Stimulated activated CD4-positive, alpha-beta T cell treated with anti-CD3 and anti-CD28 coated beads, TNF-alpha, amount 100 ng/mL, for 1 hour (primary cell): ENCODE data around the gene MESD.

ENCODE experiments used
- DNase-seq, 3 donors: peaks; one replicate each; pipeline ENCODE4 v3.0.0-alpha.2; 2020; ENCODE audit warnings: low read depth in 3 of 3, low spot score in 1 of 3

Gene MESD

DNA sequence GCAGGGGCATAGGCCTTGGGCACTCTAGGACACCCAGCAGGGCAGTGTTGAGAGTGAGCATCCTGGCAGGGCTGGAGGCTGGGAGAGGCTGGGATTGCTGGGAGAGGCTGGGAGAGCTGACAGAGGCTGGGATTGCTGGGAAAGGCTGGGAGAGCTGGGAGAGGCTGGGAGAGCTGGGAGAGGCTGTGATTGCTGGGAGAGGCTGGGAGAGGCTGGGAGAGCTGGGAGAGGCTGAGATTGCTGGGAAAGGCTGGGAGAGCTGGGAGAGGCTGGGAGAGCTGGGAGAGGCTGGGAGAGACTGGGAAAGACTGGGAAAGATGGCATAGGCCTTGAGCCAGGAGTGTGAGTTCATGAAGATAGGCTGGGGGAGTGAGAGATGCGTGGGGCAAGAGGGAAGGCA, 77.8 kb downstream of the MESD start:
- no peak for DNase-seq

- no peak for DNase-seq
Measured at GRCh38 chr15:80906159-80906766, 83.4 kb downstream of the MESD start.

DNA sequence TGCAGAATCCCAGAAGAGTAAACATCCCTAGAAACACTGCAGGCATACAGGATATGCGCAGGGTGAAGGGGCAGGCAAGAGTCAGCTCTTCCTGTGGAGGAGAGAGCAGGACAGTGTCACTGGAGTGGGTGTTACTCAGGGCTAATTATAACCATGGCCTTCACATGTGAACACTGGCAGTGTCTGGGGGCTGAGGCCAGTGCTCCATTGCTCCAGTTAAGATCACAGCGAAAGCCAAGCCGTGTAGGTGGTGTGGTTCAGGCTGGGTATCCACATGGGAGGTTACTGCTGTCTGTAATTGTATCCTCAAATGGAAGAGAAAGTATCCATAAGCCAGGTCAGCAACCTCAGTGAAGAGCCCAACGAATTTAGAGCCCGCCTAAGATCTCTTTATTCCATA, 84.6 kb downstream of the MESD start:
- DNase-seq: no peak

DNA sequence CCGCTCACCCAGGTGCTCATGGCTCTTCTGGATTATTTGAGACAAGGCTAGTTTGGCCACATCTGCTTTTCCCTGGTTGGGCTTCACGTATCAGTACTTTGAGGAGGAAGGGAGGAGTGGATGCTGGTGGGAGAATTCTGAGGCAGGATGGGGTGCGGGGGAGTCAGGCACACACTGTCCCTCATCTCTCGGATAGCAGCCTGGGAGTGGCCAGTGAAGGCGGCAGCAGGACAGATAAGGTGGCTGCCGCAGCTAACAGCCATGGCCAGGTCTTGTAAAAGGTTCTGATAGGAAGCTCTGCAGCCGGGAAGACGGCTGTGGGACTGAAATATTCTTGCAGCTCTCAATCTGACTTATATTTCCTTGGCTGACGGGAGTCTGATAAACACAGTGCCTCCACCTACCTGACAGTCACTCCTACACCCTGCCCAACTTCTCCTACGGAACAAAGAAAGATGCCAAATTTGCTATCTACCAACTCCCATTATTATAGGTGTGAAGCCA, 87.3 kb downstream of the MESD start:
- no peak for DNase-seq

GRCh38 chr15:80898040-80898439, 91.6 kb downstream of the MESD start:
- no peak for DNase-seq
